K562 (cell line): ENCODE results near the gene CD68. TPM values are rescaled to one million over a fixed set of nuclear protein-coding genes. Genes with fewer than 3 reads are reported as not detected.
A peak's percentile ranks its signal among the peaks of the same experiment; 100 is the strongest.

ENCODE experiments used
- ATAC-seq: fragments of 200-7000 bp; cut with Tn5 transposase; 3 replicates; pipeline ENCODE4 v1.9.1; 2020; ENCODE audit warnings: moderate library complexity
- BruUV-seq: library from RNA; stranded (reverse); fragments of 400-500 nt; replicated peaks from 2 replicates; lab custom pipeline; 2021; lab: Mats Ljungman, UMichigan
- CTCF ChIA-PET: fragments of 300-600 bp; formaldehyde crosslinking; extraction: SDS; loops from one replicate; lab custom pipeline; 2021; ENCODE audit warnings: low intra/inter-chr PET ratio; lab: Yijun Ruan, JAX
- POLR2A ChIA-PET: fragments of 300-600, 350-650 bp; sonication (Branson Sonifier 250); formaldehyde crosslinking; extraction: SDS; loops from one replicate; lab custom pipeline; 2021; ENCODE audit warnings: antibody characterized with exemption, inconsistent platforms; lab: Yijun Ruan, JAX
- DNase-seq, 4 experiments: peaks; one replicate each; pipeline versions ENCODE4 v3.0.0 to v3.0.0-alpha.2; 2011 to 2018; ENCODE audit warnings: low spot score in 3 of 4, mixed read lengths in 3 of 4; ENCODE audit errors: extremely low read depth in 1 of 4
- FAIRE-seq: peaks from 2 replicates; lab custom pipeline; 2011; peaks lifted over from hg19 to GRCh38; lab: Jason Lieb, UNC
- H2AFZ ChIP-seq: 2 replicates; pipeline ENCODE4 v1.6.0; 2011; ENCODE audit warnings: low read depth, low read length, control low read depth, inconsistent platforms
- H3K27ac ChIP-seq: fragments of 200-600 bp; 3 replicates; pipeline ENCODE4 v1.8.0; 2011; ENCODE audit warnings: low read depth, mild to moderate bottlenecking, control low read depth, inconsistent platforms, low read length, moderate library complexity, mixed read lengths; ENCODE audit errors: extremely low read depth
- H3K27me3 ChIP-seq, 2 experiments: fragments of 300-600 bp in 1 of 2; 2 replicates in 1 of 2; 3 replicates in 1 of 2; pipeline versions ENCODE4 v1.6.0 to v1.8.0; 2011; ENCODE audit warnings: inconsistent platforms in 2 of 2, low read length in 2 of 2, mild to moderate bottlenecking in 1 of 2, mixed read lengths in 1 of 2, moderate library complexity in 1 of 2; ENCODE audit not compliant: control insufficient read depth in 2 of 2, insufficient read depth in 2 of 2
- H3K36me3 ChIP-seq: fragments of 300-600 bp; 3 replicates; pipeline ENCODE4 v1.8.0; 2011; ENCODE audit warnings: mild to moderate bottlenecking, low read length, inconsistent platforms; ENCODE audit not compliant: control insufficient read depth, insufficient read depth
- H3K4me1 ChIP-seq, 2 experiments: fragments of 200-600 bp in 1 of 2; replicated peaks in 1 of 2; 2 replicates in 1 of 2; 3 replicates in 1 of 2; pipeline versions ENCODE4 v1.5.1 to v1.8.0; 2011; ENCODE audit warnings: inconsistent platforms in 2 of 2, low read length in 2 of 2, mild to moderate bottlenecking in 1 of 2, mixed read lengths in 1 of 2, moderate library complexity in 1 of 2; ENCODE audit not compliant: control insufficient read depth in 2 of 2, insufficient read depth in 2 of 2
- H3K4me2 ChIP-seq: 2 replicates; pipeline ENCODE4 v1.6.1; 2011; ENCODE audit warnings: low read length, control low read depth, inconsistent platforms, mixed read lengths; ENCODE audit not compliant: insufficient read depth
- H3K4me3 ChIP-seq: fragments of 200-600 bp; sonication (generic), shearing (Covaris generic); 2 replicates; pipeline ENCODE4 v1.5.1; 2016; ENCODE audit warnings: control low read depth, inconsistent platforms
- H3K79me2 ChIP-seq: fragments of 200-600 bp; 3 replicates; pipeline ENCODE4 v1.8.0; 2011; ENCODE audit warnings: low read length, inconsistent platforms; ENCODE audit not compliant: control insufficient read depth, insufficient read depth
- H3K9ac ChIP-seq, 2 experiments: 2 replicates each; pipeline versions ENCODE4 v1.6.0 to v1.6.1; 2011; ENCODE audit warnings: low read depth in 2 of 2, low read length in 2 of 2, control low read depth in 1 of 2, inconsistent platforms in 1 of 2, mild to moderate bottlenecking in 1 of 2, mixed read lengths in 1 of 2; ENCODE audit not compliant: insufficient read depth in 1 of 2
- H3K9me1 ChIP-seq: one replicate; pipeline ENCODE4 v1.6.0; 2011; ENCODE audit warnings: inconsistent platforms, mild to moderate bottlenecking, low read length, moderate library complexity; ENCODE audit not compliant: control insufficient read depth, insufficient read depth
- H3K9me3 ChIP-seq: replicated peaks from 2 replicates; pipeline ENCODE4 v1.5.1; 2011; ENCODE audit warnings: low read depth, low read length, inconsistent platforms; ENCODE audit not compliant: control insufficient read depth, insufficient read depth
- H4K20me1 ChIP-seq: replicated peaks from 2 replicates; pipeline ENCODE4 v1.6.1; 2011; ENCODE audit warnings: low read length, inconsistent platforms, mixed read lengths; ENCODE audit not compliant: control insufficient read depth, insufficient read depth
- AFF4 ChIP-seq: sonication (generic); formaldehyde crosslinking; IDR thresholded peaks from 2 replicates; pipeline ENCODE4 v1.8.0; 2023; ENCODE audit warnings: mild to moderate bottlenecking, missing genetic modification reagents
- CBFA2T2 ChIP-seq: fragments of 450-650 bp; conservative IDR thresholded peaks from 2 replicates; pipeline ENCODE4 v1.6.1; 2017; ENCODE audit warnings: mild to moderate bottlenecking
- CCNT2 ChIP-seq: IDR thresholded peaks from 2 replicates; pipeline ENCODE4 v1.6.1; 2011; ENCODE audit warnings: borderline replicate concordance, low read depth, mild to moderate bottlenecking, moderate library complexity, mixed read lengths, low read length; ENCODE audit not compliant: insufficient read length; ENCODE audit errors: extremely low read depth
- E2F3 ChIP-seq: fragments of 250-450 bp; sonication (Bioruptor Pico); IDR thresholded peaks from 2 replicates; pipeline ENCODE4 v1.4.0; 2020; ENCODE audit warnings: mild to moderate bottlenecking
- EHMT2 ChIP-seq: fragments of 450-650 bp; IDR thresholded peaks from 2 replicates; pipeline ENCODE4 v1.6.1; 2018; ENCODE audit warnings: antibody characterized with exemption
- ELF1 ChIP-seq: fragments of 200-800 bp; sonication (Bioruptor generic); IDR thresholded peaks from 2 replicates; pipeline ENCODE4 v1.6.1; 2016; ENCODE audit warnings: missing genetic modification characterization, missing compliant biosample characterization
- HMGN3 ChIP-seq: IDR thresholded peaks from 2 replicates; pipeline ENCODE4 v1.6.1; 2011; ENCODE audit warnings: borderline replicate concordance, low read depth, mild to moderate bottlenecking, mixed read lengths, low read length; ENCODE audit not compliant: insufficient read length; ENCODE audit errors: extremely low read depth
- KDM2B ChIP-seq: fragments of 250-450 bp; sonication (Bioruptor Pico); IDR thresholded peaks from 2 replicates; pipeline ENCODE4 v1.8.0; 2021; ENCODE audit warnings: mild to moderate bottlenecking, moderate library complexity
- POLR2AphosphoS5 ChIP-seq: IDR thresholded peaks from 2 replicates; pipeline ENCODE4 v1.6.1; 2011; ENCODE audit warnings: mild to moderate bottlenecking, low read depth, low read length, moderate library complexity; ENCODE audit not compliant: control insufficient read depth, insufficient read depth
- VEZF1 ChIP-seq: fragments of 200-800 bp; sonication (Bioruptor generic); IDR thresholded peaks from 2 replicates; pipeline ENCODE4 v1.6.1; 2017; ENCODE audit warnings: missing genetic modification characterization, missing compliant biosample characterization
- ZBTB34 ChIP-seq: fragments of 250-450 bp; sonication (Bioruptor Pico); IDR thresholded peaks from 2 replicates; pipeline ENCODE4 v1.8.0; 2021; ENCODE audit warnings: mild to moderate bottlenecking, moderate library complexity
- ZBTB7A ChIP-seq: IDR thresholded peaks from 2 replicates; pipeline ENCODE4 v1.6.1; 2011; ENCODE audit warnings: low read depth, mild to moderate bottlenecking, low read length, moderate library complexity, borderline replicate concordance; ENCODE audit not compliant: control insufficient read depth
- ZNF12 ChIP-seq: sonication (generic); formaldehyde crosslinking; IDR thresholded peaks from 2 replicates; pipeline ENCODE4 v1.4.0; 2020; ENCODE audit warnings: mild to moderate bottlenecking, missing genetic modification reagents
- ZNF121 ChIP-seq: sonication (generic); formaldehyde crosslinking; conservative IDR thresholded peaks from 2 replicates; pipeline ENCODE4 v1.8.0; 2022; ENCODE audit warnings: missing genetic modification reagents
- WGBS: fragments of 100-300 bp; shearing (Covaris generic); methylation state at CpG from one replicate; pipeline ENCODE4 v1.1.6; 2016; ENCODE audit warnings: low coverage, mixed read lengths; ENCODE audit not compliant: insufficient coverage; ENCODE audit errors: missing lambda C conversion rate; 5-methylcytosine and 5-hydroxymethylcytosine counted together
- in situ Hi-C: fragments of 300-500 bp; cut with MboI; formaldehyde crosslinking; loops from 4 replicates; pipeline ENCODE4 v1.15.0; 2018; ENCODE audit warnings: inconsistent platforms, mixed read lengths
- intact Hi-C: fragments of 100-400 bp; cut with micrococcal nuclease; formaldehyde crosslinking; loops from 2 replicates; pipeline ENCODE4 v1.14.2; 2022
- polyA plus RNA-seq, 8 experiments: library from polyadenylated mRNA; depleted of rRNA in 4 of 8; stranded (reverse) in 5 of 8; unstranded in 3 of 8; fragments of >200 nt; fragmentation: Nextera tagmentation in 2 of 8; fragmentation: Illumina TruSeq in 1 of 8; extraction: Ambion mirVana in 2 of 8; extraction: Trizol in 1 of 8; gene quantifications; 2 replicates each; pipeline versions ENCODE4 v1.2.1 to v1.2.3, GENCODE V29; 2011 to 2014; ENCODE audit warnings: inconsistent platforms in 1 of 8, missing spikeins in 1 of 8
- total RNA-seq, 7 experiments: library from RNA; depleted of rRNA in 6 of 7; stranded (reverse); fragments of >200 nt in 6 of 7; fragmentation: Illumina TruSeq in 2 of 7; extraction: Trizol in 2 of 7; gene quantifications; 2 replicates each; pipeline versions ENCODE4 v1.2.1 to v1.2.3, GENCODE V29; 2011 to 2021; ENCODE audit warnings: low replicate concordance in 1 of 7

Gene CD68
- total and polyA plus RNA-seq, 9 of the 15 experiments (the other 6 are each of a cell fraction or from before 2014, with no cell fraction given): 28.2 to 89.8 (median 37.7) TPM

GRCh38 chr17:7548585-7549400 lies 30.6 kb upstream of the CD68 start, which contains the start of gene TNFSF12:
Gene TNFSF12 (plus strand): TSS chr17:7549058. CDS start chr17:7549154, 96 bp downstream.
- DNase-seq: peak; percentile 60 to 74 (median 69)
- Histone ChIP-seq H2AFZ (peak within 1 kb of the TSS; percentile 73), H3K9me3 (no peaks in the 10 kb centered on the region), H3K4me3 (peak within 1 kb of the TSS; percentile 42), H3K9ac (peak within 1 kb of the TSS; percentile 26 to 88; a peak in 3 of 4 replicates), H3K27ac (no peak within 1 kb of the TSS; the same call in 2 of the 3 replicates), H3K9me1 (no peaks in the 10 kb centered on the region), H3K27me3 (no peaks in the 10 kb centered on the region), H3K36me3 (no peaks in the 10 kb centered on the region), H3K79me2 (no peaks in the 10 kb centered on the region), H4K20me1 (no peaks in the 10 kb centered on the region), H3K4me1 (peaks cover 7 to 23% of the 10 kb centered on the region in 2 experiments; a peak in 4 of 5 replicates), H3K4me2 (peak within 1 kb of the TSS; percentile 71)
- in situ Hi-C loops: no loop called here
- CTCF ChIA-PET: no interaction called here
- ATAC-seq: peak; percentile 86
- POLR2A ChIA-PET: interaction anchor here (1.0 to 1.1 kb wide), 2 partner anchors 31 to 64 kb away, joined by 3 read pairs; no protein-coding TSS in a partner anchor
- intact Hi-C loops: no loop called here
- WGBS: 18% methylated on average over 8 of the region's 65 CpGs
- BruUV-seq: no TSS peak
- peak; percentile 68 for FAIRE-seq
- TF ChIP-seq CCNT2 (peak; percentile 35), ZNF121 (no peak), ZNF12 (CRISPR knock-in tag) (no peak), ZBTB7A (peak; percentile 44; the same call in 1 of the 2 replicates), EHMT2 (no peak), VEZF1 (peak; percentile 72), POLR2AphosphoS5 (0 out of 2 replicates have a peak, but pooled peaks have one; percentile 46), HMGN3 (no peak), ZBTB34 (no peak), ELF1 (no peak), KDM2B (no peak), AFF4 (CRISPR knock-in tag) (no peak), CBFA2T2 (peak; percentile 72), E2F3 (CRISPR knock-in tag) (no peak)
